ENCODE results near the gene TYK2.

- no peak for TF ChIP-seq CTCF (conservative IDR thresholded peaks at IDR 0.05; ENCODE audit: low read depth, low read length)
- no peak for TF ChIP-seq NFE2L2 (IDR thresholded peaks at IDR 0.05; ENCODE audit: low read depth, low read length)
- no peak for TF ChIP-seq MAZ (IDR thresholded peaks at IDR 0.05; ENCODE audit: borderline replicate concordance, low read depth, low read length)
- no peak for TF ChIP-seq POLR2A (IDR thresholded peaks at IDR 0.05; ENCODE audit: low read depth, low read length)
- TF ChIP-seq RAD21 (IDR thresholded peaks at IDR 0.05; ENCODE audit: low read length) = no peak
- no peak for TF ChIP-seq USF2 (IDR thresholded peaks at IDR 0.05; ENCODE audit: low read depth, low read length)
- no peak for TF ChIP-seq MXI1 (IDR thresholded peaks at IDR 0.05; ENCODE audit: borderline replicate concordance, low read depth, low read length)
- TF ChIP-seq RFX5 (IDR thresholded peaks at IDR 0.05; ENCODE audit: low read depth, low read length) = no peak
- TF ChIP-seq MAFK (IDR thresholded peaks at IDR 0.05; ENCODE audit: low read depth, low read length) = no peak
- TF ChIP-seq FOS (IDR thresholded peaks at IDR 0.05; ENCODE audit: low read depth, low read length) = no peak
Observed at GRCh38 chr19:10361569-10362011, 18.8 kb downstream of the TYK2 start.

Data from IMR-90 (cell line).